MCF 10A (cell line): ENCODE results near the gene PID1. TPM values are rescaled to one million over a fixed set of nuclear protein-coding genes. Genes with fewer than 3 reads are reported as not detected.

Experiments used
- BruUV-seq: library from RNA; stranded (reverse); fragments of 400-500 nt; replicated peaks from 2 replicates; lab custom pipeline; 2021; lab: Mats Ljungman, UMichigan
- CTCF ChIA-PET: fragments of 300-600 bp; sonication (Branson Sonifier 250); formaldehyde crosslinking; extraction: SDS; loops from one replicate; lab custom pipeline; 2021; ENCODE audit warnings: antibody characterized with exemption, inconsistent platforms; lab: Yijun Ruan, JAX
- POLR2A ChIA-PET: fragments of 300-600, 350-650 bp; sonication (Branson Sonifier 250); formaldehyde crosslinking; extraction: SDS; loops from one replicate; lab custom pipeline; 2020; ENCODE audit warnings: antibody characterized with exemption, inconsistent platforms; lab: Yijun Ruan, JAX
- DNase-seq: peaks from one replicate; pipeline ENCODE4 v3.0.0-alpha.2; 2018; ENCODE audit not compliant: unreplicated experiment
- H3K27ac Mint-ChIP-seq: one replicate; pipeline ENCODE4 v1.8.0; 2022; ENCODE audit warnings: mild to moderate bottlenecking, low read depth, mixed read lengths; ENCODE audit not compliant: unreplicated experiment
- H3K27me3 Mint-ChIP-seq: one replicate; pipeline ENCODE4 v1.8.0; 2022; ENCODE audit warnings: mixed read lengths; ENCODE audit not compliant: insufficient read depth, unreplicated experiment
- H3K36me3 Mint-ChIP-seq: one replicate; pipeline ENCODE4 v1.8.0; 2022; ENCODE audit warnings: mild to moderate bottlenecking, moderate library complexity, mixed read lengths; ENCODE audit not compliant: insufficient read depth, unreplicated experiment
- H3K4me1 Mint-ChIP-seq: one replicate; pipeline ENCODE4 v1.8.0; 2022; ENCODE audit warnings: mixed read lengths; ENCODE audit not compliant: insufficient read depth, unreplicated experiment
- H3K4me3 Mint-ChIP-seq: one replicate; pipeline ENCODE4 v1.8.0; 2022; ENCODE audit warnings: mild to moderate bottlenecking, moderate library complexity, mixed read lengths; ENCODE audit not compliant: unreplicated experiment
- H3K9me3 Mint-ChIP-seq: one replicate; pipeline ENCODE4 v1.8.0; 2022; ENCODE audit warnings: mixed read lengths; ENCODE audit not compliant: unreplicated experiment
- CTCF ChIP-seq: fragments of 200-600 bp; IDR thresholded peaks from one replicate; pipeline ENCODE4 v1.8.0; 2022; ENCODE audit warnings: antibody characterized with exemption, mild to moderate bottlenecking; ENCODE audit not compliant: unreplicated experiment
- intact Hi-C: fragments of 100-400 bp; cut with micrococcal nuclease; formaldehyde crosslinking; loops from 2 replicates; pipeline ENCODE4 v1.14.1; 2022
- total RNA-seq: library from RNA; stranded (reverse); gene quantifications from 2 replicates; pipeline ENCODE4 v1.2.3, GENCODE V29; 2022

PID1 gene
- total RNA-seq, 1 experiment from 2014 or later = 211 TPM

- intact Hi-C loops = no loop called here
- no peak overlapping the region for H3K27ac Mint-ChIP-seq
- TF ChIP-seq CTCF = no peak
- BruUV-seq = no TSS peak
- no peaks in the 10 kb centered on the region for H3K27me3 Mint-ChIP-seq
- ChIA-PET POLR2A (no interaction called here), CTCF (interaction anchor here (0.6 to 1.1 kb wide), 2 partner anchors 50 to 290 kb away, joined by 3 read pairs; no protein-coding TSS in a partner anchor)
- H3K4me1 Mint-ChIP-seq = no peaks in the 10 kb centered on the region
- H3K36me3 Mint-ChIP-seq = no peaks in the 10 kb centered on the region
- no peak for DNase-seq
- H3K9me3 Mint-ChIP-seq = no peaks in the 10 kb centered on the region
- no peak overlapping the region for H3K4me3 Mint-ChIP-seq
Observed at GRCh38 chr2:228986961-228987360, 284.1 kb downstream of the PID1 start.

GRCh38 chr2:228983700-228984099, 287.4 kb downstream of the PID1 start:
- Mint-ChIP-seq H3K27ac (no peak overlapping the region), H3K27me3 (no peaks in the 10 kb centered on the region), H3K9me3 (peaks cover 9% of the 10 kb centered on the region), H3K4me3 (no peak overlapping the region), H3K4me1 (no peaks in the 10 kb centered on the region), H3K36me3 (no peaks in the 10 kb centered on the region)
- DNase-seq = no peak
- BruUV-seq = no TSS peak
- no peak for TF ChIP-seq CTCF
- intact Hi-C loops = no loop called here
- ChIA-PET CTCF (interaction anchor here (0.6 kb wide), 1 partner anchor 636 kb away, joined by 3 read pairs; no protein-coding TSS in a partner anchor), POLR2A (no interaction called here)

GRCh38 chr2:228974169-228974568, 296.9 kb downstream of the PID1 start:
- H3K36me3 Mint-ChIP-seq = no peaks in the 10 kb centered on the region
- POLR2A ChIA-PET = no interaction called here

More at GRCh38 chr2:228974169-228974568, 296.9 kb downstream of the PID1 start:
- H3K27me3 Mint-ChIP-seq = no peaks in the 10 kb centered on the region
- no peak overlapping the region for H3K4me3 Mint-ChIP-seq
- peaks cover 25% of the 10 kb centered on the region for H3K9me3 Mint-ChIP-seq
- no peak overlapping the region for H3K27ac Mint-ChIP-seq
- CTCF ChIA-PET = interaction anchor here (1.3 kb wide), 1 partner anchor 32 kb away, joined by 3 read pairs; no protein-coding TSS in a partner anchor
- intact Hi-C loops = no loop called here
- DNase-seq = no peak
- no TSS peak for BruUV-seq
- no peak for TF ChIP-seq CTCF
- no peaks in the 10 kb centered on the region for H3K4me1 Mint-ChIP-seq
